Testis (tissue), 2 donors: ENCODE measurements around the gene CCNC.

Experiments used
- POLR2A ChIP-seq: fragments of 450-650 bp; IDR thresholded peaks from one replicate; pipeline ENCODE4 v1.6.1; 2017; ENCODE audit warnings: antibody characterized with exemption, mild to moderate bottlenecking, moderate library complexity
- TF ChIP-seq, protein P1 (sequence below), 3 experiments: fragments of 450-650 bp in 2 of 3; fragments of 200-600 bp in 1 of 3; sonication (generic) in 1 of 3; IDR thresholded peaks; one replicate each; pipeline ENCODE4 v1.5.1; 2016 to 2019; ENCODE audit warnings: antibody characterized with exemption in 3 of 3, mild to moderate bottlenecking in 2 of 3, moderate library complexity in 1 of 3

DNA sequence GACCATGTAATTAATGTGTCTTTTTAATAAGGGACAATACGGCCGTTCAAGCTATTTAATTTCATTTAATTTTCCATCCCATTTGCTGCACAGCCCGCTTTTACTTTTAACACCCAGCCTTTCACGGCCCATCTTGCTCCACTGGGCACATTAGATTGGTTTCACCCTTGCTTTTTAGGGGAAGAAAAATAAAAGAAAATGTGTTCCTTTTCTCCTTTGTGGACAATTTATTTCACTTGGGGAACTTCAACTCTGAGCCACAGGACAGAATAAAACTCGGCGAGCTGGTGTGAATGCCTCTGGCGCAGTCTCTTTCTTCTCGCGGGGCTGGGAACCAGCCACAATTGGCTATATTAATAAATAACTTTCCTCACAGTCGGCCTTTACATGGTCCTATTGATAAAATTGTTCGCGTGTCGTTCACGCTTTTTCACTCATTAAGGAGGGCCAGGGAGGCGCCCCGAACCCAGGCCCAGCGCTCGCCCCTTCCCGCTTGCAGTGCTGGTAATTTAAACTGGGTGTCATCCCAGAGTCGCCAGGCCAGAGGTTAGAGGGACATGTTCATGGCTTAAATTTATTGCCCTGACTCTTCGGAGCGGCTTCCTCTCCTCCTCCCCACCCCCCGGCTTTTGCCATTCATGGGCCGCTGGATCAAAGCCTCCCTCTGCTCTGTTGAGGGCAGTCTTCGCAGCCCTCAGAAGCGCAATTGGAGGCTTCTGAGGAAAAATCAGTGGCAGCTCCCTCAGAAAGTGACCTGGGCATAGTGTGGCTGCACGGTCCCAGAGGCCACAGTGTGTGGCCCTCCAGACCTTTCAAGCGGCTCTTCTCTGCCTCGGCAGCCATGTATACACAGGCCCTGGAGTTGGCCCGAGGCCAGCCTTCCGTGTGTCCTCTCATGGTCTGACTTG lies 36.0 kb upstream of the CCNC start:
- TF ChIP-seq POLR2A: no peak
- TF ChIP-seq, protein P1, sequence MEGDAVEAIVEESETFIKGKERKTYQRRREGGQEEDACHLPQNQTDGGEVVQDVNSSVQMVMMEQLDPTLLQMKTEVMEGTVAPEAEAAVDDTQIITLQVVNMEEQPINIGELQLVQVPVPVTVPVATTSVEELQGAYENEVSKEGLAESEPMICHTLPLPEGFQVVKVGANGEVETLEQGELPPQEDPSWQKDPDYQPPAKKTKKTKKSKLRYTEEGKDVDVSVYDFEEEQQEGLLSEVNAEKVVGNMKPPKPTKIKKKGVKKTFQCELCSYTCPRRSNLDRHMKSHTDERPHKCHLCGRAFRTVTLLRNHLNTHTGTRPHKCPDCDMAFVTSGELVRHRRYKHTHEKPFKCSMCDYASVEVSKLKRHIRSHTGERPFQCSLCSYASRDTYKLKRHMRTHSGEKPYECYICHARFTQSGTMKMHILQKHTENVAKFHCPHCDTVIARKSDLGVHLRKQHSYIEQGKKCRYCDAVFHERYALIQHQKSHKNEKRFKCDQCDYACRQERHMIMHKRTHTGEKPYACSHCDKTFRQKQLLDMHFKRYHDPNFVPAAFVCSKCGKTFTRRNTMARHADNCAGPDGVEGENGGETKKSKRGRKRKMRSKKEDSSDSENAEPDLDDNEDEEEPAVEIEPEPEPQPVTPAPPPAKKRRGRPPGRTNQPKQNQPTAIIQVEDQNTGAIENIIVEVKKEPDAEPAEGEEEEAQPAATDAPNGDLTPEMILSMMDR (IDR thresholded peaks at IDR 0.05): no peak
